ENCODE measurements around the gene SULT1E1.

The SULT1E1 gene

GRCh38 chr4:69860052-69860451 is at the start of gene SULT1E1:
Gene SULT1E1 (minus strand): TSS chr4:69860145. CDS start chr4:69857644, 2,501 bp downstream.
- no peak for DNase-seq (ENCODE audit: low read depth, low spot score)

DNA sequence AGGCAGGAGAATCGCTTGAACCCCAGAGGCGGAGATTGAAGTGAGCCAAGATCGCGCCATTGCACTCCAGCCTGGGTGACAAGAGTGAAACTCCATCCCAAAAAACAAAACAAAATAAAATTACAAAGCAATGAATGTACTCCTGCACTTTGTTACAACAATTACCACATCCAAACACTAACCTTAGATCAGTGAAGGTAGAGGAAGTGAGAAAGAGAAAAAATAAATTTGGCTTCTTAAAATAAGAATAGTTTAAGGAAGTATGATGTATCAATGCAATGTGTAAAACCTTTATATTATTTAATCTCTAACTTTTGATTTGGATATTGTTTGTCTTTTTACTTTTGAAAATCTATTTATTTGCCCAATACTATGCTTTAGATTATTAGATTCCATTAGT is 49.2 kb upstream of the SULT1E1 start:
- no peak for DNase-seq (ENCODE audit: low read depth, low spot score)

- no peak for DNase-seq (ENCODE audit: low read depth, low spot score)
Observed at GRCh38 chr4:69907151-69907550, 47.2 kb upstream of the SULT1E1 start.

- DNase-seq (ENCODE audit: low read depth, low spot score): no peak
Observed at GRCh38 chr4:69896530-69897116, 36.7 kb upstream of the SULT1E1 start.

- DNase-seq (ENCODE audit: low read depth, low spot score): no peak
Observed at GRCh38 chr4:69894721-69895120, 34.8 kb upstream of the SULT1E1 start.

DNA sequence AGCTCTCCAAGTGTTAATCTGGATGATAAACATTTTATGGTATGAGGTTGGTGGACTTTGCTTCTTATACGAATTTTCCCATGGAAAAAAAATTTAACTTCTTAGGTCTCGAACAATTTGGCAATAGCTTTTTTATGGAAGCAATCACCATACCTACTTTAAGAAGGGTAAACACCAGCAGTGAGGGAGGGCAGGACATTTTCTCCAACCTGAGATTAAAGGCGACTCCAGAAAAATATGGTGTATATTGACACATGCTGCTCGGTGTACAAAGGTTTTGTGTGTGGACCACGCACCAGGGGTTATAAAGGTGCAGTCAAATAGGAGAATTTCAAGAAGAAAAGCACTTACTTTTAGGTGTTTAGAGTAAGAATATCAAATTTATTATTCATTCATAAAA is 34.2 kb upstream of the SULT1E1 start:
- no peak for DNase-seq (ENCODE audit: low read depth, low spot score)

- no peak for DNase-seq (ENCODE audit: low read depth, low spot score)
Observed at GRCh38 chr4:69888336-69888735, 28.4 kb upstream of the SULT1E1 start.

- DNase-seq (ENCODE audit: low read depth, low spot score): no peak
Observed at GRCh38 chr4:69882150-69882549, 22.2 kb upstream of the SULT1E1 start.

DNA sequence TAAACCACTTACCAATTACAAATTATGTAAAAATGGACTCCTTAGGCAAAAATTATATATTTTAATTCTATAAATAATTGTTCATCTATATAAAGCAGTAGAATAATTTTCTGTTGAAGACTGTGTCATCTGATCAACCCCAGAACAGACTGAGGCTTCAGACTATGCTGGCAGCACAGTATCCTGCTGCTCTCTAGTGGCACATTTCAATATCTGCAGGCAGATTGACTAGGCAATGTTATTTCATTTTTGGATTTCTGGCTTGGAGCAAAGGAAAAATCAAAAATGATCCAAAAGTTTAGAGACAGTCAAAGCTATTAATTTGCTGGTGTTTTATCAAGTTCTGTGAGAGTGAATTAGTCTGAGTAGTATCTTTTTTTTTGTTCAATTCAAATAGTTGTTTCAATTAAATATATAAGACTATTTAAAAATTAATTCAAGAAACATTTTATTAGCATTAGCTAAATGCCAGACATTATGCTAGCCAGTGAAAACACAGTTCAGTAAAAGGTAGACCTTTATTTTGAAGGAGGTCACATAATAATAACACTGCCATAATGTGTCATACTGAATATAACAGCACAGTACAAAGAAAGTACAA is 21.3 kb upstream of the SULT1E1 start:
- DNase-seq (ENCODE audit: low read depth, low spot score): no peak

DNA sequence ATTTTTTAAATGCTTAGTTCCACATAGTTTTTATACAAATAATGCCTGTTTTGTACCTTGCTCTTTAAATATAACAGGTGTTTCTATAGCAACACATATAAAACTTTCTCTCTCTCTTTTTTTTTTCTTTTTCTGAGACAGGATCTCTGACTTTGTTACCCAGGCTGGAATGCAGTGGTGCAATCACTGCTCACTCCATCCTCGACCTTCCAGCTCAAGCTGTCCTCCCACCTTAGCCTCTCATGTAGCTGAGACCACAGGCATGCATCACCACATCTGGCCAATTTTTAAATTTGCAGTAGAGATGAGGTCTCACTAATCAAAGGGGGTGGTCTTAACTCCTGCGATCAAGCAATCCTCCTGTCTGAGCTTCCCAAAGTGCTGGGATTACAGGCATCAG is 18.3 kb upstream of the SULT1E1 start:
- no peak for DNase-seq (ENCODE audit: low read depth, low spot score)

GRCh38 chr4:69877453-69877852 is 17.5 kb upstream of the SULT1E1 start:
- DNase-seq (ENCODE audit: low read depth, low spot score): no peak

DNA sequence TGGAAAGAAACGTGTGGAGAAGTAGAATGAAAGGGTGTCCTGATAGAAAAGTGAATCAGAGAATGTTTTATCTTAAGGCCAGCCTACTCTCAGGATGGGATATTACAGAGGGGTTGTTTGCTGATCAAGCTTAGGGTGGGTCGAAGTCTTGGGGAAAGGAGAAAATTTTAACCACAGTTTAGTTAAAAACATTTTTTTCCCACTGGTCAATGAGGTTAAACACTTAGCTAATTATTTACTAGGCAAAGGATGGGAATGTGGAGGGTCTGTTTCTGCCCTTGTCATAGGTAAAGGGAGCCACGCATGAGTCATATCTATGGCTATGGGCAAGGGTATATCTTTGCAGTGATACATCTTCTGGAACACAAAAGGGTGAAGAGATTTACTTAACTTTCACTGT is 16.1 kb upstream of the SULT1E1 start:
- no peak for DNase-seq (ENCODE audit: low read depth, low spot score)

GRCh38 chr4:69875576-69875975 is 15.6 kb upstream of the SULT1E1 start:
- no peak for DNase-seq (ENCODE audit: low read depth, low spot score)

DNA sequence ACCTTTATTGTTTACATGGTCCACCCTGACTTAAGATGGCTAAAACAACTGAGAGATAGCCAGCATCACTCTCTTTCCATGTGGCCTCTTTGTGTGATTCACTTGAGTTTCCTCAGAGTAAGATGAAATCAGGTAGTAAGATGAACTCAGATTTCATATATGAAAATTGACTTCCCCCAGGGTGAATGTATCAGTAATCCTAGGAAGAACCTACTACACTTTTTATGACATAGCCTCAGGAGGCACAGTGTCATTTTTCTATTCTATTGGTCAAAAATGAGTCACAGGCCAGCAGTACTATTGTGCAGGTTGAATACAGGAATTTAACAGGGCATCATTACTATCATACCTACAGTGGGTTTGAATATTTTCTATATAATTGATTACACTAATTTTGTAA is 14.6 kb upstream of the SULT1E1 start:
- DNase-seq (ENCODE audit: low read depth, low spot score): no peak

- DNase-seq (ENCODE audit: low read depth, low spot score): no peak
Observed at GRCh38 chr4:69861756-69862155, 1.8 kb upstream of the SULT1E1 start.

- no peak for DNase-seq (ENCODE audit: low read depth, low spot score)
Observed at GRCh38 chr4:69860521-69861298, 765 bp upstream of the SULT1E1 start.

- no peak for DNase-seq (ENCODE audit: low read depth, low spot score)
Observed at GRCh38 chr4:69859140-69859685, 732 bp downstream of the SULT1E1 start.

- DNase-seq (ENCODE audit: low read depth, low spot score): no peak
Observed at GRCh38 chr4:69858690-69859089, 1.3 kb downstream of the SULT1E1 start.

- DNase-seq (ENCODE audit: low read depth, low spot score): no peak
Observed at GRCh38 chr4:69855822-69856221, 4.1 kb downstream of the SULT1E1 start.

- DNase-seq (ENCODE audit: low read depth, low spot score): no peak
Observed at GRCh38 chr4:69849969-69850368, 10.0 kb downstream of the SULT1E1 start.

GRCh38 chr4:69849297-69849696 is 10.6 kb downstream of the SULT1E1 start:
- no peak for DNase-seq (ENCODE audit: low read depth, low spot score)

DNA sequence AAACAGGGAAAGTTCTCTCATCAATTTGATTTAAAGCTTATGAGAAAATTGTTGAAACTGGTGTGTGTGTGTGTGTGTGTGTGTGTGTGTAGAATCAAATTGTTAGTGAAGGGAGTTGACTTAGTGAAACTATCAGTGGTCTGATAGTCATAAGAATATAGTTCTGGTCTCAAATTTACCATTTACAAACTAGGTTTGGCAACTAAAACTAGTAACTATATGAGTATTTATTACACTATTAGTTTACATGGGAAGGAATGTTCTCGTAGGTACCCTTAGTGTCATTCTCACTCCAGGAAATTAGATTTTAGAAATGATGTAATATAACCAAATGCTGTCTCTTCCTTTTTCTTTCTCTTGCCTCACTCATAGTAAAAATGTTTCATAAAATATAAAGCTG is 11.9 kb downstream of the SULT1E1 start:
- no peak for DNase-seq (ENCODE audit: low read depth, low spot score)

GRCh38 chr4:69843932-69844331 is 16.0 kb downstream of the SULT1E1 start:
- DNase-seq (ENCODE audit: low read depth, low spot score): no peak

Data from activated CD4-positive, CD25-positive, alpha-beta regulatory T cell treated with anti-CD3 and anti-CD28 coated beads, Interleukin-2, amount 50 U/mL, for 16 hours (primary cell).